PC-9 (cell line): ENCODE data around the gene PLEKHG4B. TPM values are rescaled to one million over a fixed set of nuclear protein-coding genes. Genes with fewer than 3 reads are reported as not detected.

ENCODE experiments used
- BruUV-seq: library from RNA; stranded (reverse); fragments of 400-500 nt; replicated peaks from 2 replicates; lab custom pipeline; 2021; lab: Mats Ljungman, UMichigan
- CTCF ChIA-PET: fragments of 300-600 bp; sonication (Branson Sonifier 250); formaldehyde crosslinking; loops from one replicate; lab custom pipeline; 2022; ENCODE audit warnings: antibody characterized with exemption; lab: Charles Lee
- POLR2A ChIA-PET: fragments of 300-600 bp; sonication (Branson Sonifier 250); formaldehyde crosslinking; loops from one replicate; lab custom pipeline; 2022; ENCODE audit warnings: antibody characterized with exemption; ENCODE audit not compliant: unreplicated experiment; lab: Charles Lee
- DNase-seq, 2 experiments: peaks; one replicate each; pipeline versions ENCODE4 v3.0.0 to v3.0.0-alpha.2; 2015 to 2022; ENCODE audit warnings: mixed read lengths in 1 of 2
- H2AFZ ChIP-seq: fragments of 200-600 bp; sonication (generic); 2 replicates; pipeline ENCODE4 v1.8.1; 2017; ENCODE audit warnings: antibody characterized with exemption
- H3F3A ChIP-seq: fragments of 200-600 bp; sonication (generic); 2 replicates; pipeline ENCODE4 v1.8.1; 2017; ENCODE audit warnings: antibody characterized with exemption, mild to moderate bottlenecking, low read depth; ENCODE audit not compliant: insufficient read depth
- H3K27ac ChIP-seq: fragments of 200-600 bp; sonication (generic); 2 replicates; pipeline ENCODE4 v1.6.1; 2016; ENCODE audit warnings: mixed run types
- H3K27me3 ChIP-seq: fragments of 200-600 bp; sonication (generic); 2 replicates; pipeline ENCODE4 v1.6.1; 2016; ENCODE audit warnings: low read depth, mixed run types; ENCODE audit not compliant: insufficient read depth
- H3K36me3 ChIP-seq: fragments of 200-600 bp; sonication (generic); 2 replicates; pipeline ENCODE4 v1.6.1; 2016; ENCODE audit warnings: low read depth, mixed run types
- H3K4me1 ChIP-seq: fragments of 200-600 bp; sonication (generic); replicated peaks from 2 replicates; pipeline ENCODE4 v1.6.1; 2016; ENCODE audit warnings: mixed run types; ENCODE audit not compliant: insufficient read depth
- H3K4me2 ChIP-seq: fragments of 200-600 bp; sonication (generic); 2 replicates; pipeline ENCODE4 v1.6.1; 2017; ENCODE audit warnings: mixed run types
- H3K4me3 ChIP-seq: fragments of 200-600 bp; sonication (generic); 2 replicates; pipeline ENCODE4 v1.6.1; 2016; ENCODE audit warnings: mixed run types
- H3K79me2 ChIP-seq: fragments of 200-600 bp; sonication (generic); 2 replicates; pipeline ENCODE4 v1.6.1; 2017; ENCODE audit warnings: low read depth, mixed run types
- H3K9me2 ChIP-seq: fragments of 200-600 bp; sonication (generic); 2 replicates; pipeline ENCODE4 v1.8.1; 2017; ENCODE audit warnings: mild to moderate bottlenecking; ENCODE audit not compliant: insufficient read depth
- H3K9me3 ChIP-seq: fragments of 200-600 bp; sonication (generic); 2 replicates; pipeline ENCODE4 v1.8.1; 2016; ENCODE audit warnings: low read depth; ENCODE audit not compliant: insufficient read depth
- H4K20me1 ChIP-seq: fragments of 200-600 bp; sonication (generic); 2 replicates; pipeline ENCODE4 v1.8.1; 2017; ENCODE audit not compliant: insufficient read depth
- CTCF ChIP-seq: fragments of 200-600 bp; sonication (generic); conservative IDR thresholded peaks from 2 replicates; pipeline ENCODE4 v1.6.1; 2017; ENCODE audit warnings: mixed run types, antibody characterized with exemption, mild to moderate bottlenecking, moderate library complexity
- EZH2 ChIP-seq: fragments of 200-600 bp; sonication (generic); IDR thresholded peaks from 2 replicates; pipeline ENCODE4 v1.8.0; 2017; ENCODE audit warnings: antibody characterized with exemption, low read depth
- intact Hi-C: fragments of 100-400 bp; cut with micrococcal nuclease; formaldehyde crosslinking; loops from one replicate; pipeline ENCODE4 v1.10.0; 2022; ENCODE audit not compliant: unreplicated experiment
- total RNA-seq: library from RNA; stranded (reverse); gene quantifications from 2 replicates; pipeline ENCODE4 v1.2.3, GENCODE V29; 2021

Gene PLEKHG4B
- total RNA-seq, 1 experiment from 2014 or later: not detected

GRCh38 chr5:186091-187041 lies 94.4 kb downstream of the PLEKHG4B start:
- H3K27me3 ChIP-seq: peaks cover 94% of the 10 kb centered on the region
- no peaks in the 10 kb centered on the region for H3K36me3 ChIP-seq
- BruUV-seq: no TSS peak
- H3K4me2 ChIP-seq: no peak overlapping the region
- H3K9me3 ChIP-seq: no peaks in the 10 kb centered on the region
- POLR2A ChIA-PET: no interaction called here
- no peak overlapping the region for H3K27ac ChIP-seq
- H3K9me2 ChIP-seq: no peaks in the 10 kb centered on the region
- CTCF ChIA-PET: no interaction called here
- no peaks in the 10 kb centered on the region for H3F3A ChIP-seq
- no peak overlapping the region for H3K4me3 ChIP-seq
- H2AFZ ChIP-seq: no peak overlapping the region
- DNase-seq: no peak
- TF ChIP-seq CTCF: no peak
- no peak for TF ChIP-seq EZH2
- intact Hi-C loops: no loop called here
- no peaks in the 10 kb centered on the region for H3K79me2 ChIP-seq
- H4K20me1 ChIP-seq: no peaks in the 10 kb centered on the region
- no peaks in the 10 kb centered on the region for H3K4me1 ChIP-seq

GRCh38 chr5:187042-187431 lies 95.1 kb downstream of the PLEKHG4B start:
- POLR2A ChIA-PET: no interaction called here
- Histone ChIP-seq H3K4me2 (no peak overlapping the region), H3F3A (no peaks in the 10 kb centered on the region), H2AFZ (no peak overlapping the region), H3K9me3 (no peaks in the 10 kb centered on the region), H3K36me3 (no peaks in the 10 kb centered on the region), H3K9me2 (no peaks in the 10 kb centered on the region), H3K27ac (no peak overlapping the region), H4K20me1 (no peaks in the 10 kb centered on the region), H3K27me3 (peaks cover 90% of the 10 kb centered on the region), H3K4me1 (no peaks in the 10 kb centered on the region), H3K4me3 (no peak overlapping the region), H3K79me2 (no peaks in the 10 kb centered on the region)
- DNase-seq: no peak
- TF ChIP-seq CTCF (no peak), EZH2 (no peak)
- intact Hi-C loops: no loop called here
- CTCF ChIA-PET: no interaction called here
- BruUV-seq: no TSS peak

GRCh38 chr5:187617-188451 lies 95.9 kb downstream of the PLEKHG4B start:
- ChIA-PET POLR2A (interaction anchor here (0.6 to 0.9 kb wide), 5 partner anchors 16 to 974 kb away, joined by 3 to 6 read pairs (median 5); partner anchors contain the start of gene PDCD6), CTCF (interaction anchor here (0.6 to 1.2 kb wide), 10 partner anchors 8 to 259 kb away, joined by 3 to 6 read pairs (median 4); partner anchors contain the start of genes CCDC127, EXOC3, PDCD6 and SDHA)
- H3K36me3 ChIP-seq: no peaks in the 10 kb centered on the region
- H3K27ac ChIP-seq: no peak overlapping the region
- no peaks in the 10 kb centered on the region for H3K79me2 ChIP-seq
- no peaks in the 10 kb centered on the region for H3K9me3 ChIP-seq
- H3K4me2 ChIP-seq: peak overlapping the region; percentile 44
- H3K27me3 ChIP-seq: peaks cover 82% of the 10 kb centered on the region
- no peaks in the 10 kb centered on the region for H3K4me1 ChIP-seq
- no TSS peak for BruUV-seq
- no peak for DNase-seq
- no peaks in the 10 kb centered on the region for H4K20me1 ChIP-seq
- H3K4me3 ChIP-seq: no peak overlapping the region
- no peak for TF ChIP-seq EZH2
- no peak for TF ChIP-seq CTCF
- H2AFZ ChIP-seq: no peak overlapping the region
- intact Hi-C loops: loop anchor here (2.0 kb wide), 2 partner anchors 31 to 243 kb away; partner anchors contain the start of genes CCDC127 and SDHA
- no peaks in the 10 kb centered on the region for H3K9me2 ChIP-seq
- H3F3A ChIP-seq: no peaks in the 10 kb centered on the region
